ENCODE data around the gene RGS17.
"Not testable (repeated sequence)": the region's sequence is repeated elsewhere in the genome, so short reads cannot be mapped to it uniquely, and the experiment has no call there.

RGS17 gene

GRCh38 chr6:152973916-152974315 is 157.2 kb downstream of the RGS17 start:
- no peaks in the 10 kb centered on the region for H3K27me3 ChIP-seq (ENCODE audit: insufficient read depth, low read length, poor library complexity, severe bottlenecking)
- H3K4me2 ChIP-seq (ENCODE audit: low read depth, low read length, poor library complexity, severe bottlenecking): peak overlapping the region; percentile 97
- no peaks in the 10 kb centered on the region for H3K9me2 ChIP-seq (replicated peaks; ENCODE audit: low read depth, low read length)
- no peak overlapping the region for H2AFZ ChIP-seq (ENCODE audit: low read length)
- peaks cover 41% of the 10 kb centered on the region for H3K4me1 ChIP-seq (ENCODE audit: insufficient read depth, low read length, poor library complexity, severe bottlenecking)
- peaks cover 82% of the 10 kb centered on the region for H4K20me1 ChIP-seq (ENCODE audit: insufficient read depth, low read length, poor library complexity, severe bottlenecking)
- no peaks in the 10 kb centered on the region for H3K9me3 ChIP-seq (ENCODE audit: insufficient read depth, low read depth, low read length)
- H3K4me3 ChIP-seq (ENCODE audit: low read length, poor library complexity, severe bottlenecking): peak overlapping the region; percentile 69
- H3F3A ChIP-seq (ENCODE audit: low read depth): peaks cover 8% of the 10 kb centered on the region; the same call in 1 of the 2 replicates
- H3K79me2 ChIP-seq (ENCODE audit: insufficient read depth, low read length): peaks cover 81% of the 10 kb centered on the region
- H3K36me3 ChIP-seq (ENCODE audit: insufficient read depth, low read length): peaks cover 62% of the 10 kb centered on the region
- TF ChIP-seq EZH2phosphoT487 (IDR thresholded peaks at IDR 0.05; ENCODE audit: borderline replicate concordance): no peak
- TF ChIP-seq, protein P1, sequence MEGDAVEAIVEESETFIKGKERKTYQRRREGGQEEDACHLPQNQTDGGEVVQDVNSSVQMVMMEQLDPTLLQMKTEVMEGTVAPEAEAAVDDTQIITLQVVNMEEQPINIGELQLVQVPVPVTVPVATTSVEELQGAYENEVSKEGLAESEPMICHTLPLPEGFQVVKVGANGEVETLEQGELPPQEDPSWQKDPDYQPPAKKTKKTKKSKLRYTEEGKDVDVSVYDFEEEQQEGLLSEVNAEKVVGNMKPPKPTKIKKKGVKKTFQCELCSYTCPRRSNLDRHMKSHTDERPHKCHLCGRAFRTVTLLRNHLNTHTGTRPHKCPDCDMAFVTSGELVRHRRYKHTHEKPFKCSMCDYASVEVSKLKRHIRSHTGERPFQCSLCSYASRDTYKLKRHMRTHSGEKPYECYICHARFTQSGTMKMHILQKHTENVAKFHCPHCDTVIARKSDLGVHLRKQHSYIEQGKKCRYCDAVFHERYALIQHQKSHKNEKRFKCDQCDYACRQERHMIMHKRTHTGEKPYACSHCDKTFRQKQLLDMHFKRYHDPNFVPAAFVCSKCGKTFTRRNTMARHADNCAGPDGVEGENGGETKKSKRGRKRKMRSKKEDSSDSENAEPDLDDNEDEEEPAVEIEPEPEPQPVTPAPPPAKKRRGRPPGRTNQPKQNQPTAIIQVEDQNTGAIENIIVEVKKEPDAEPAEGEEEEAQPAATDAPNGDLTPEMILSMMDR (conservative IDR thresholded peaks at IDR 0.05; ENCODE audit: low read length): no peak
- H3K9ac ChIP-seq (ENCODE audit: low read depth, low read length, poor library complexity, severe bottlenecking): peak overlapping the region; percentile 55

GRCh38 chr6:152969688-152970418 is 161.2 kb downstream of the RGS17 start:
- Histone ChIP-seq H3F3A (ENCODE audit: low read depth) (peaks cover 8% of the 10 kb centered on the region; the same call in 1 of the 2 replicates), H4K20me1 (ENCODE audit: insufficient read depth, low read length, poor library complexity, severe bottlenecking) (peaks cover 42% of the 10 kb centered on the region), H3K36me3 (ENCODE audit: insufficient read depth, low read length) (peaks cover 56% of the 10 kb centered on the region), H3K9ac (ENCODE audit: low read depth, low read length, poor library complexity, severe bottlenecking) (no peak overlapping the region), H3K4me2 (ENCODE audit: low read depth, low read length, poor library complexity, severe bottlenecking) (no peak overlapping the region), H3K4me1 (ENCODE audit: insufficient read depth, low read length, poor library complexity, severe bottlenecking) (peaks cover 16% of the 10 kb centered on the region), H2AFZ (ENCODE audit: low read length) (no peak overlapping the region), H3K4me3 (ENCODE audit: low read length, poor library complexity, severe bottlenecking) (no peak overlapping the region), H3K79me2 (ENCODE audit: insufficient read depth, low read length) (peaks cover 41% of the 10 kb centered on the region), H3K9me3 (ENCODE audit: insufficient read depth, low read depth, low read length) (no peaks in the 10 kb centered on the region), H3K27me3 (ENCODE audit: insufficient read depth, low read length, poor library complexity, severe bottlenecking) (no peaks in the 10 kb centered on the region), H3K9me2 (replicated peaks; ENCODE audit: low read depth, low read length) (no peaks in the 10 kb centered on the region)
- TF ChIP-seq, protein P1 (conservative IDR thresholded peaks at IDR 0.05; ENCODE audit: low read length): no peak
- TF ChIP-seq EZH2phosphoT487 (IDR thresholded peaks at IDR 0.05; ENCODE audit: borderline replicate concordance): no peak

DNA sequence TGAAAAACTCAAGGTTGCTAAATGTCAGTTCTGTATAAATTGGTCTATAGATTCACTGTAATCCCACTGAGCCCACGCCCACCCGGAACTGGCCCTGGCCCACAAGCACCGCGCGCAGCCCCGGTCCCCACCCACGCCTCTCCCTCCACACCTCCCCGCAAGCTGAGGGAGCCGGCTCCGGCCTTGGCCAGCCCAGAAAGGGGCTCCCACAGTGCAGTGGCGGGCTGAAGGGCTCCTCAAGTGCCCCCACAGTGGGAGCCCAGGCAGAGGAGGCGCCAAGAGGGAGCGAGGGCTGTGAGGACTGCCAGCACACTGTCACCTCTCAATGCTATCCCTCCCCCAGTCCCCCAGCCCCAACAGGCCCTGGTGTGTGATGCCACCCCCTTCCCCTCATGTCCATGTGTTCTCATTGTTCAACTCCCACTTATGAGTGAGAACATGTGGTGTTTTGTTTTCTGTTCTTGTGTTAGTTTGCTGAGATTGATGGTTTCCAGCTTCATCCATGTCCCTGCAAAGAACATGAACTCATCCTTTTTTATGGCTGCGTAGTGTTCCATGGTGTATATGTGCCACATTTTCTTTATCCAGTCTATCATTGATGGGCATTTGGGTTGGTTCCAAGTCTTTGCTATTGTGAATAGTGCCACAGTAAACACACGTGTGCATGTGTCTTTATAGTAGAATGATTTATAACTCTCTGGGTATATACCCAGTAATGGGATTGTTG is 164.8 kb downstream of the RGS17 start:
- not testable (repeated sequence) for H3F3A ChIP-seq (ENCODE audit: low read depth); H3K27me3 ChIP-seq (ENCODE audit: insufficient read depth, low read length, poor library complexity, severe bottlenecking); H3K9me3 ChIP-seq (ENCODE audit: insufficient read depth, low read depth, low read length); H2AFZ ChIP-seq (ENCODE audit: low read length); H3K4me2 ChIP-seq (ENCODE audit: low read depth, low read length, poor library complexity, severe bottlenecking); H3K4me3 ChIP-seq (ENCODE audit: low read length, poor library complexity, severe bottlenecking); H3K4me1 ChIP-seq (ENCODE audit: insufficient read depth, low read length, poor library complexity, severe bottlenecking); H4K20me1 ChIP-seq (ENCODE audit: insufficient read depth, low read length, poor library complexity, severe bottlenecking); H3K79me2 ChIP-seq (ENCODE audit: insufficient read depth, low read length); H3K9ac ChIP-seq (ENCODE audit: low read depth, low read length, poor library complexity, severe bottlenecking); H3K9me2 ChIP-seq (replicated peaks; ENCODE audit: low read depth, low read length)
- peaks cover 21% of the 10 kb centered on the region for H3K36me3 ChIP-seq (ENCODE audit: insufficient read depth, low read length)
